Suppressor macrophage (primary cell): ENCODE data around the gene DIDO1.

Source experiments
- DNase-seq, 4 experiments: peaks; one replicate each; pipeline ENCODE4 v3.0.0-alpha.2; 2020 to 2022

DIDO1 gene

DNA sequence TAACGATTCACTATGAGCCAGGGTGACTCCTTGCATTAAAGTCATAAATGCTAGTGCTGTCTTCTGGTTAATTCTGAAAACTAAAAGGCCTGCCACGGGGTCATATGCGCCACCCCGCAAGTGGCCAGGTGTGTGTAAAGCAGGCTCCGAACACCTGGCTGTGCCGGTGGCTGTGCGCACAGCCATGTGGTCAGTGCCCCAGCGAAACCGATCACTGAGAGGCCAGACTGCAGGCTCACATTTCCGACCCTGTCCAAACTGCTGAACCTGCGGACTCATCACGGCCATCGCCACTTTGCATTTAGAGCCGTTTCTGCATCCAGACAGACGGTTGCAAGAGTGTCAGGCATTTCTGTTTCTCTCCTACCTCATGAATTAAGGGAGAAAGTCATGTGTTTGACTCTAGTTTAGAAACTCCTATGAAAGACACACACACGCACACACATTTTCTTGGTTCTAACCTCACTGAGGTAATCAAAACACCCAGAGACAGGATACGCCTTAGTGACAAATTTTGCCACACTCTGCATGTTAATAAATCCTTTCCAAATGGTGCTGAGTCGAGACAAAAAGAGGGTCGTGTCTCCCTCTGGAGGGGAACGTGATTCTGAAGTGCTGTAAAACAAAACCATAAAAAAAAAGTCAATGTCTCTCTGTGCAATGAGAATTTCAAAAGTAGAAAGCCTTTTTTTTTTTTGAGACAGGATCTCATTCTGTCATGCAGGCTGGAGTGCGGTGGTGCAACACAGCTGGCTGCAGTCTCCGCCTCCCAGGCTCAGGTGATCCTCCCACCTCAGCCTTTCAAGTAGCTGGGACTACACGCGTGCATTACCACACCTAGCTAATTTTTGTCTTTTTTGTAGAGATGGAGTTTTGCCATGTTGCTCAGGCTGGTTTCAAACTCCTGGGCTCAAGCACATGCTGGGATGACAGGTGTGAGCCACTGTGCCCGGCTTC is 33.7 kb downstream of the DIDO1 start:
- DNase-seq = no peak

DNA sequence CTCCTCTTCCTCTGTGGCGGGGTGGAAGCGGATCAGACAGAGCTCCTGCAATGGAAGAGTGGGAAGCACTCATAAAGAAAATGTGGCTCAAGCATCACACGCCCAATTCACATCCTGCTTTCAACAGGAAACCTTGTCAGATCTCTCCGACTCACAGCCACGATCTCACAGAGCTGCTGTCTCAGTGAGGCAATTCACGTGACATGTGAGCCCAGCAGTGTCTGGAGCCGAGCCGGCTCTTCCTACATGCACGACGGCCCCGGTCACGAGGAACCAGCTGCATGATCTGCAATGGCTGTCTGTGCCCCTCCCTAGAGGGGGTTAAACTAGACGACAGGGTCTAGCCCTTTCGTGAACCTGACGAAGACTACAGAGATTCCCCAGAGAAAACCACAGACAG is 35.2 kb downstream of the DIDO1 start:
- DNase-seq = peak; percentile 11 to 38 (median 26)

DNA sequence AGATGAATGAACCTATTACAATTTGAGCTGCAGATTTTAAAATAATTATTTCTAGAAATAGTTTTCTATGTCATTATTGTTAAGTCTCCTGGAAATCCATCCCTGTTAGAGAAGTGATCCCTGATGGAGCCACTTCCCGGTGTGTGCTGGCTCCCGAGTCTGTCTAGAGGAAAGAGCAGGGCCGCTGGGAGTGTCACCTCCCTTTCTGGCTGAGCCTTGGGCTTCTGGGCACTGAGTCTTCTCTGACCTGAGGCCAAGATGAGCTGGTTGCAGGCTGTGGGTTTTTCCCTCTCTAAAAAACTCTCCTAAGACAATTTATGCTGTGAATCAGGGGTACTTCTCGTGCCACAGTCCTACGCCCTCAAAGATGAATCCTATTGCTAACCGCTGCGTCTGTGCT is 35.9 kb downstream of the DIDO1 start:
- no peak for DNase-seq

DNA sequence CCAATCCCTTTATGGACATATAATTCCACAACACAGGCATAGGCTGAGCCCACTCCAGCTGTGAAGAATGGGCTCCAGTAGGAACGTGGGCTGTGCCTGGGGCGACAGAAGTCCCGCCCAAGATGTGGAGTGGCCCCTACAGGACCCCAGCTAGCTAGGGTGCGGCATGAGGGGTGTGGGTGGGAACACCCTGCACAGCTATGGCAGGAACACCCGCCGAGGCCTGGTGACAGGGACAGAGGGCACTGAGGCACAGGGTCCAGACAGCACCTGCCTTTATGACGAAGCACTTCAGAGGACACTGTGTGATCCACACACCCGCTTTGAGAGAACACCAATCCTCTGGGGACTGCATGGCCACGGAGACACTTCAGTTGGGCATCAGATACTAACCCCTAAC is 36.4 kb downstream of the DIDO1 start:
- DNase-seq = no peak

DNA sequence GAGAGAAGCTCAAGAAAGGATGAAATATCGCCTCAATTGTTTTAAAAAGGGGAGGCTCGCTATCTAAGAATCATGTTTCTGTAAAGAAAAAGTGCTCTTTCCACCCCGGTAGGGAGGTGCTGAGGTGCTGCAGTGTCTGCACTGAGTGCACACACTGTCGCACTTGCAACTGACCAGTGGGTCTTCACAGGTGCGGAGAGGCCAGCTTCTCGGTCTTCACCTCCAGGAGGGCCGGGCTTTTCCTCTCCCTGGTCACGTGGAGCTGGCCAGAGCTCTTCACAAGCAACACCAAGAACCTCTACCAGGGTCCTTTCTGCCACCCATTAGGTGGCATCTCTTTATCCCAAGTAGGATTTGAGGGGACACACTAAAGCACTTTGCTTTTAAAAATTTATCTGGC is 36.9 kb downstream of the DIDO1 start:
- DNase-seq = no peak

DNA sequence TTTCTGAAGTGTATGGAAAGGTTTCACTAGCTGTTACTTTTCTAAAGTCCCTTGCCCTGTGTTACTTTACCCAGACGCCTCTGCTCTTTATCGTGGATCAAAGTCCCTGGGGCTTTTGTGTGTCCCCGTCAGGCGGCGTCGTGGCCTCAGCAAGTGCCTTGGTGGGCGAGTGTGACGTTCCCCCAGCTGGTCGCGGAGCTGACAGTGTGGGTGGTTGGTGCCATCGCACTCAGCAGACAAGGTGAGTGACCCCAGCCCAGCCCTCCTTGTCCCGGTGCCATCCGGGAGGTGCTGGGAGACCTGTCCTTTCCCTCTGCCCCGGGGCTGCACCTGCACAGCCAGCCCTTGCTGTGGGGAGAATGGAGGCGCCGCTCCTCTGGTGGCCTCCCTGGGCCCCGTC is 37.4 kb downstream of the DIDO1 start:
- DNase-seq = no peak

DNA sequence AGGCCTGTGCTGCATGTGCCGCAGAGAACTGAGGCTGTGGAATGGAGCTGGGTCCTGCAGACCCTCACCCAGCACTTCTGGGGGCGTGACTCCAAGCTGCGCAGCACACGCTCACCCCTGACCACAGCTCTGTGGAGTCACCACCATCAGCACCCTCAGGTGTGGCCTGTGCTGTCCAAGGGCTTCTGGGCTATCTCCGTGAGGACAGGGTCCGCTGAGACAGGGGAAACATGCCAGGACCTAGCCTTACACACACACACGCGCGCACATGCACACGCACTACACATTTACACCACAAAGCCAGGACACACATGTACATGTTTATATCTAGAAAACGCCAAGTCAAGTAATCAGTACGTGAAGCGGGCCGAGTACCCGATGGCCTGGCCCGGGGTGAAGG is 37.9 kb downstream of the DIDO1 start:
- DNase-seq = no peak

DNA sequence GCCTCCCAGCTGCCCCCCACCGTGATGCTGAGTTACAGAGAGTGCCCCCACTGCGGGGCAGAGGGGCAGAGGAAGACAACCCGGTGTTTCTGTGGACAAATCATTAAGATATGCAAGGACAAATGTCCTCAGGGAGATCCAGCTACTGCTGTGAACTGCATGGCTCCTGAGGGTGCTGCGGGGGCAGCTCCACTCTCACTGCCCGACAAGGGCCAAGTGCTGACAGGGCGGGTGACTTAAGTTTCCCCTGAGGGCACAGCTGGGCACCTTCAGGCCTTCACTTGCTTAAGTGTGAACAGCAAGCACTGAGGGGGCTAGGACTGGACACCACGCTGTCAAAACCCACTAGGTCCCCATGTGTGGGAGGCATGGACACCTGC is 38.5 kb downstream of the DIDO1 start:
- no peak for DNase-seq

DNA sequence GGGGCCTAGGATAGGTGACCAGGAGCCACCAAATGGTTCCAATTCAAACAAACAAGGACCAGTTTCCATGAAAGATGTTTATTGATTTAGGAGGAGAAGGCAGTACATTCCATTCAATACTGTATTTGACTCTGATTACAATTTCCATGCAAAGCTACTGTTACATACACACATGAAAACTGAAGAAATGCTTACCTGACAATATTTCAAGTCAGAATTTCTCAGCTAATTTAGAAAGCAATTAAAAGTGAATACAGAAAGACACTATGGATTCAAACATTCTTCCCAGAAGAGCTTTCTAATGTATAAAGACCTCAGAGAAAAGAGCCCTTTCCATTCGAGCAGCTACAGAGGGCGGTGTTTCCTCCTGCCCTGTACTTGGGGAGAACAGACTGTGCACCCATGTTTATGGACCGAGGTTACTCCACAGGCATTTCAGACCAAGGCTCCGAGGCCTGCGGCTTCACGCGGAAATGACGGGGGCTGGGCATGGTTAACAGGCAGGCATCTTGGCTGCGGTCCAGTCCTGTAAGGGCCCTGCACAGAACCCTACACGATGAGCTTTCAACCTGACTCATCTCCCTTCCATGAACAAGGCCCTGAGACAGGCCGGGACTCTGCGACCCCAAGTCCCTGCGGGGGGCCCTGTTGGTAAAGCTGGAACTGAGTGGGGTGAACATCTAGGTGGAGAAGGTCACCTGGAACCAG is 39.0 kb downstream of the DIDO1 start:
- DNase-seq = peak; percentile 38 to 58 (median 48)

DNA sequence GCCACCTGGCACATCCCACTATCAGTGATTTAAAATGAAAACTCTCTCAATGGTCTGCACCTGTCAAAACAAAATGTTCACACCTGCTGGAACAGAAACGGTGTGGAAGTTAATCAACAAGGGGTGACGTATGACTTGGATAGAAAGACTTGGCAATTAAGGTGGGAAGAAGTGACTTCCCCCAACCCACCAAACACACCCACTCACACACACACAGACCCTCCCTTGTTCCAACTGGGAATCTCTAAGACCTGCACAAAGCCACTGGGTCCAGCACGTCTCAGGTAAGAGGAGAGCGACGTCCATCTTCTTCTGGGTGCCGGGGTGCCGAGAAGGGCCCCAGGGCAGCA is 39.6 kb downstream of the DIDO1 start:
- DNase-seq = no peak

DNA sequence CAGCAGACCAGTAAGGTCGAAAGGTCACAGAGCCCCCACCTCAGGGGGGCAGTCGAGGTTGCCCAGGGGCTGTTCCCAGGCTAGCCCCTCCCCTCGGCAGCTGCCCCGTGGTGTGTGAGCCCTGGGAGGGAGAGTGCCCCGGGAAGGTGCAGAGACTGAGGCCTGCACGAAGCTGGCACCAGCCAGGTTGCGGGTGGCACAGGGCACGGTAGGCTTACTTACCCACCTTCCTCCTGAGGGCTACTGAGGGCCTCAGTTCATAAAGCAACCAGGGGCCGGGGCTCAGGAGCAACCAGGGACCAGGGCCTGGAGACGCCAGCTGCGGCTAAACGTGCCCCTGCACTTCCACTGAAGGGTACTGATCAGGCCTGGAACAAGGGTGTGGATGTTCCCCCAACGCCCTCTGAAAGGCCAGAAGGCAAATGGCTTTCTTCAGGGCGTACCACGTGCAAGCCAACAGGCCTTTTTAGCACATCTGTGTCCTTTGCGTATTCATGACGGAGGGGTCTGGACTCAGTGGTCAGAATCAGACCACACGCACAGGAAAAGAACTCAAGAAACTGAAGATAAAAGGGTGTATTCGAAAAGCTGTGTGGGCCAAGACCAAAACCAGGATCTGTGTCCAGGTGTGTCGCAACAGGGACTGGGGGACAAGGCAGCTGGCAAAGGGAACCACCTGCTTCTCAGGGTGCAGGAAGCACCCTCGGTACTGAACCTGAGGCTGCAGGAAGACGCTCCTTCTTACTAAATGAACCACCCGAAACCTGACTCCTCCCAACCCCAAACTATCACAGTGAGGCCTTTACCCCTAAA is 40.2 kb downstream of the DIDO1 start:
- DNase-seq = no peak

DNA sequence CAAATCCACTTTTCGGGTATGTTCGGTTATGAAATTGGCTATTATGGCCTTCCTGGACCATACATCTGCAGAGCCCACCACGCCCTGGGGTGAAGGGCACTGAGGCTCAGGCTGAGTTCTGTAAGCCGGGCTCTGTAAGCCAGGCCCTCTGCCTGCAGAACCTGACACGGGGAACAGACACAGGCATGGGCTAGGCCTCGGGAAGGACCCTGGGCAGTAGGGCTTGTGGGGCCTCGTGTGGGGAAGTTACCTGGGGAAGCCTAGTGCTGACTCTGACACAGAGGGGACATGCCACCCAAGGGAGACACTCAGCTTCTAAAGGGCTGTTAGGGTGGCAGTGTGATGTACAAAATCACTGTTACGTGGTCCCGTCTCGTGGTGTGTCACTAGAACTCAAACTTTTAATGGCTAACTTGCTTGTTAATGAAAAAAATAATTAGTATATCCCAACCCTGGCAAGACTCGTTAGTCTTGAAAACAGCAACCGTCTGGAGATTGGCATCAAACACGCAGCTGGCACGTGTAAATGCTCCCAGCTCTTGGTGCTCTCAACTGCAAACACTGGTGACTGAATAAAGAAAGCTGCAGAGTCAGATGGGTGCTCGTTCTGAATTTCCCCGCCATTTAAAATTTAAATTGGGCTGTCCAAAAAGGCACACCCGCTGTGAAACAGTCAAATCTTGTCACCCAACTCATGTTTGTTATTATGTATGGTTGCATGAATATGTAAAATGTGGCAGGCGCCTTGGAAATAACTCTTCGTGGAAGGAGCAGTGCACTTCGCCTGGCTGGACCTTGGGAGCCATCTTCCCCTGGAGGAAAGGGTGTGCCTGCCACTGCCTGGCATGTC is 41.0 kb downstream of the DIDO1 start:
- no peak for DNase-seq

DNA sequence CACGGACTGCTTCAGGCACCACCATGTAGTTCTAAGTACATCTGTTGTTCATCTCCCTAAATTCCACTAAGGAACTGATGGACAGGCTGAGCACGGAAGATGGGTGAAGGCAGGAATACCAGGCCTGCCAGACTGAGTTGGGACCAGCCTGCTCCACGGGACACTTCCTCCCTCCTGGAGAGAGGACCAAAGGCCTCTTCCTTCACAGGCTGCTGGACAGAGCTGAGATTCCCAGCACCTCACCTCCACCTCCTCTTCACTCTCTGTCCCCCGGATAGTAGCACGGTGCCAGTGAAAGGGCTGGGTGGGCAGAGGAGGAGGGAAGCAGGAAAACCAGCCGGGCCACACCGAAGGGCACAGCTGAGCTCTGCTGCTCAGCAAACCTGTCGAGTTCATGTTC is 41.7 kb downstream of the DIDO1 start:
- DNase-seq = no peak

DNA sequence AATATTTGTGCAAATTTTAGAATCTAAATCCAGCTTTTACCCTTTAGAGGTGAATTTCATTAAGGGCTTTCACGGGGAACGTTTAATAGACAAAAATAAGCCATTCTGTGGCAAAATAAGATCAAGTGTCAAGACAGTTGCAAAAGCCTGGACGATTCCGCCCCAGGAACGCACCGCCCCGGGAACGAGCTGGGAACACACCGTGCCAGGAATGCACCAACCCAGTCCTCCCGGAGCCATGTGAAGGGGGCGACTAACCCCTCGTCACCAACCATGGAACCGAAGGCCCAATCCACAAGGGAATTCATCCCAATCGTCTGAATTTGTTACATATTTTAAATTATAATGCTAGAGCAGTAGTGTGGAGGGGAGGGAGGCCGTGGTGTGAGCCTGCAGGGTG is 43.9 kb downstream of the DIDO1 start:
- no peak for DNase-seq

DNA sequence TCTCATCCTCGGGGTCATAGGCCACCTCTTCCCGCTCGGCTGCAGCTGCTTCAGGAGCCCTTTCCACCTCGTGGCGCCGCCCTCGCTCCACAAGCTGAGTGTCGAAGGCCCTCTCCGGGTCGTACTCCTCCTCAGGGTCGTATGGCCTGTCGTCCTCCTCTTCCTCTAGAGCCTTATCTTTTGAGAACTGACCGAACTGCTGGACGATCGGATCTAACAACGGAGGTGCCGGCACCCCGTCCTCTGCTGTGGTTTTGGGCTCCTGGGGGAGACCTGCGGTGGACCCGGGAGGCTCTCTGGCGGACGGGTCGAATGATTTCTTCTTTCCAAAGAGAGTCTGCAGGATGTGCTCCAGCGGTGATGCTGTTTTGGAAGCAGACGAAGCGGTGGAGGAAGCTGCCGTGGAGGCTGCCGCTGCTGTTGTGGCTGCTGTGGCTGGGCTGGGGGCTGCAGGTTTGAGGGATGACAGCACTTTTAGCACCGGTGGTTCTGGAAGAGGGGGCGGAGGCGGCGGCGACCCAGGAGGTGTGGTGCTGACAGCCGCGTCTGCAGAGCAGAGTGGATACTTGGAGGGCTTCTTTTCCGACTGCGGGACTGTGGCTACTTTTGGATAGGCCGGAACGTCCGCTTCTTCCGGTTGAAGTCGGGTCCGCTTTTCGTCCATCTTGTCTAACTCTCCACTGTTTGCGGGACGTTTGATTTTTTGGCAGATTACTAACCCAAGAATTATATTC is 44.5 kb downstream of the DIDO1 start:
- no peak for DNase-seq

DNA sequence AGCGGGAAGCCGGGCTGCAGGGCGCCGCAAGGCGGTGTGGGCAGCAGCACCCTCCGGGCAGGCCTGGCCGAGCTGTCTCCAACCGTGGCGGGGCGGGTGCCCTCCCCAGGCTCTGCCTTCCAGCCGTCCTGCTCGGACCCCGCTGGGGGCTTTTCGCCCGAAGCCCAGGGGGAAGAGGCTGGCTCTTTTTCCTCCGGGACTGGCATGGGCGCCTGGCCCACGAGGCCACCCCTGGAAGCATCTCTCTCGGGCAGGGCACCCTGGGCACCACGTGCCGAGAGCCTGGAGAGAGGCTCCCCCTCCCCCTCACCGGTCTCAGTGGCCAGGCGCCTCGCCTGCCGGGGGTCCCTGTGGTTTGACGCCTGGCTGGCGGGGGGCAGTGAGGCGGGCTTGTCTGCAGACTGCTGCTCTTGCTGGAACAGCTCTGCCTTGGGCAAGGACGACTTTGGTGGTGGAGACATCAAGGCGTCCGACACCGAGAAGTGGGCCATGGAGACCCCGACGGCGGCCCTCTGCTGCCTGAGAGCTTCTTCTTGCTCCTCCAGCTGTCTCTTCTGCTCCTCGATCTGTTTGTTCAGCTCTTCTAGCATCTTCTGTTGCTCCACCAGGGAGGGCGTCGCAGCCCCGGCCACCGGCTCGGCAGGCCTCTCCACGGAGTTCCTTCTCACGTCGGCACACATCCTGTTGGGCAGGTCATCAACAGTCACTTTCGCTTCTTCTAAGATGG is 45.2 kb downstream of the DIDO1 start:
- DNase-seq = no peak

DNA sequence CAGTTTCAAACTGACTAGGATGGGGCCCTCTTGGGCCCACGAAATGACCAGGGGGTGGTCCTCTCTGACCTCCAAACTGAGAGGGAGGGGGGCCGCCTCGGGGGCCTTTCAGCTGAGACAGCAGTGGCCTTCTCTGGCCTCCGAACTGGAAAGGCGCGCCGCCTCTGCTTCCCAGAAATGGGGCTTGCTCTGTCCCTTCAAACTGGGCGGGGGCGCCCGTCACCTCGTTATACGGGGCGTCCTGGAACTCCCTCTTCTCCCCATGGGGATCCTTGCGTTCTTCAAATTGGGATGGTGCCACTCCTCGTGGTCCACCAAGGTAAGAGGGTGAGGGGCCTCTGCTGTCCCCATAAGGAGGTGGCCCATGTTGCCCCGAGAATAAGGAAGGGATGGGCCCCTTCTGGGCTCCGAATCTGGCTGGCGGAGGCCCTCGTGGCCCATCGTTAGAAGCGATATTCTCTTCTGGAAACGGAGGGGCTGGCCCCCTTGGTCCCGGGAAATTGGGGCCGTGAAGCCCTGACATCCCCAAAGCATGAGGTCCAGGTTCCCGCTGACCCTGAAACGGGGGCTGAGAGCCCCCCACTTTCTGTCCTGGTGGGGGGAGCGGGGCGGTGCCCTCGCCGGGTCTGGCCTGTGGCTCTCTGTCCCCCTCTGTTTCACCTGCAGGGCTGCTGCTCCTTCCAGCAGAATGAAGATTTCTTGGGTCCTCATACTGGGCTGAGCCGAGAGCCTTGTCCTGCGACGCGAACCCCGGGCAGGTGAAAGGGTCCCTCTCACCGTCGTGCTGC is 46.0 kb downstream of the DIDO1 start:
- DNase-seq = no peak

DNA sequence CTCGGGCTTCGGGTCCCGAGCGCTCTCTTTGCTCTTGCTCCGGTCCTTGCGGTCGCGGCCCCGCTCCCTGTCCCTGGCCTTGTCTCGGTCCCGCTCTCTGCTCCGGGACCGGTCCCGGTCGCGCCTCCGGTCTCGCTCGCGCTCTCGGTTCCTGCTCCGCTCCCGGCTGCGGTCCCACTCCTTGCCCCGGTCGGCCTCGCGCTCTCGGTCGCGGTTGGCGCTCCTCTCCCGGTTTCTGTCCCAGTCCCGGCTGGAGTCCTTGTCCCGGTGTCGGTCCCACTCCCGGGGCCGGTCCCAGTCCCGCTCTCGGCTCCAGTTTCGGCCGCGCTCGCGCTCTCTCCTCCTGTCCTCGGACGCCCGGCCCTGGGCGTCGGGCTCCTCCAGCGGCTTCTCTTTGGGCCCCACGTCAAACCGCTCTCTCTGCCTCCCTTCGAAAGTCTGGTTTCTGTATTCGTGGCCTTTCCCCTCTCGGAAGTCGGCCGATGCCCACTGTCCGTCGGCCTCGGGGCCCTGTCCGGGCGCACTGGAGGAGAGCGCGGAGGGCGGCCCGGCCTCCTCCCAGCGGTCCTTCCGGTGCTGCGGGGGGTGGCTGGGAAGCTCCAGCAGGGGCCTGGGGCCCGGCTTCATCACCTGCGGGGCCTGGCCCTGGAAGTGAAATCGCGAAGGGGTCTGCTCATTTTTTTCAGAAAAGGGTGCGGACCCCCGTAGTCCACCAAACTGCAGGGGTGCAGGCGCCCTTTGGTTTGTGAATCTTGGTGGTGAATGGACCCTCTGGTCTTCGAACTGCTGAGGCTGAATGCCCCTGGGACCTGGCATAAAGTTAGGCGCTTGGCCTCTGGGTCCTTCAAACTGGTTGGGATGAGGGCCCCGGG is 46.8 kb downstream of the DIDO1 start:
- DNase-seq = no peak
